Placental epithelial cell (primary cell): ENCODE results near the gene L3MBTL1. TPM values are rescaled to one million over a fixed set of nuclear protein-coding genes. Genes with fewer than 3 reads are reported as not detected.
A peak's percentile ranks its signal among the peaks of the same experiment; 100 is the strongest.

Experiments used
- small RNA-seq: library from RNA; depleted of rRNA; stranded (forward); fragments of <200 nt; gene quantifications from one replicate; pipeline ENCODE3, GENCODE V24; 2012
- total RNA-seq: library from RNA; depleted of rRNA; stranded (reverse); fragments of >200 nt; gene quantifications from 2 replicates; pipeline ENCODE4 v1.2.3, GENCODE V29; 2012

Gene L3MBTL1
- total RNA-seq: 14.9 and 25.1 TPM in 2 replicates

GRCh38 chr20:43507150-43508080 is at the start of gene L3MBTL1:
Gene L3MBTL1, plus strand, starts transcription at chr20:43507697. Its CDS starts 5,807 bp downstream, at chr20:43513504.

GRCh38 chr20:43558412-43559146 is 51.1 kb downstream of the L3MBTL1 start, which contains the start of gene SGK2:
Gene SGK2, plus strand, starts transcription at chr20:43559027. Its CDS starts 7,469 bp downstream, at chr20:43566496.

GRCh38 chr20:43590392-43591303 is 83.2 kb downstream of the L3MBTL1 start, which contains the start of gene IFT52:
Gene IFT52, plus strand, starts transcription at chr20:43590937. Its CDS starts 3,762 bp downstream, at chr20:43594699.

Small RNAs within 50 kb of the gene (small RNA-seq; reads per million reads assigned to genes)
- 1.0 reads per million, percentile 57 among the genes with 10 or more reads in this experiment for gene RNU6-1251P

Other genes with a start within 250 kb of the L3MBTL1 start
- gene SRSF6, start 49.8 kb upstream of the L3MBTL1 start, total RNA-seq: 62.4 and 73.4 TPM in 2 replicates
- gene SGK2, start 51.3 kb downstream of the L3MBTL1 start, total RNA-seq: 0.11 and 2.7 TPM in 2 replicates
- 35.7 and 47.5 TPM in 2 replicates for gene IFT52, start 83.2 kb downstream of the L3MBTL1 start, total RNA-seq
- 6.3 and 45.0 TPM in 2 replicates for gene MYBL2, start 159.4 kb downstream of the L3MBTL1 start, total RNA-seq
- not detected in 2 replicates for gene GTSF1L, start 219.3 kb downstream of the L3MBTL1 start, total RNA-seq